ENCODE data around the gene TEDC2. TPM values are rescaled to one million over a fixed set of nuclear protein-coding genes. Genes with fewer than 3 reads are reported as not detected.
A peak's percentile ranks its signal among the peaks of the same experiment; 100 is the strongest.

The TEDC2 gene
- total and polyA plus RNA-seq, 2 of the 8 experiments (the other 6 are each of a cell fraction or from before 2014, with no cell fraction given), result 54.6 to 55.6 TPM

GRCh38 chr16:2465653-2466415 lies 5.9 kb downstream of the TEDC2 start (continued):
- TF ChIP-seq RAD21 (IDR thresholded peaks at IDR 0.05 in 1 of 2, conservative IDR thresholded peaks at IDR 0.05 in 1 of 2; ENCODE audit: low read depth in 2 of 2, low read length in 2 of 2) (peak; percentile 41 to 52; a peak in 3 of 4 replicates), SUZ12 (IDR thresholded peaks at IDR 0.05; ENCODE audit: low read length) (no peak), CREB1 (IDR thresholded peaks at IDR 0.05) (no peak), BRCA1 (IDR thresholded peaks at IDR 0.05; ENCODE audit: low read depth, low read length) (no peak), FOSL1 (IDR thresholded peaks at IDR 0.05; ENCODE audit: insufficient read depth, low read depth, low read length) (0 out of 2 replicates have a peak, but pooled peaks have one; percentile 41), EZH2 (IDR thresholded peaks at IDR 0.05; ENCODE audit: low read depth, low read length, severe bottlenecking) (no peak), GTF2F1 (IDR thresholded peaks at IDR 0.05; ENCODE audit: borderline replicate concordance, low read depth, low read length) (no peak)
